ENCODE results near the gene CD46.

The CD46 gene

DNA sequence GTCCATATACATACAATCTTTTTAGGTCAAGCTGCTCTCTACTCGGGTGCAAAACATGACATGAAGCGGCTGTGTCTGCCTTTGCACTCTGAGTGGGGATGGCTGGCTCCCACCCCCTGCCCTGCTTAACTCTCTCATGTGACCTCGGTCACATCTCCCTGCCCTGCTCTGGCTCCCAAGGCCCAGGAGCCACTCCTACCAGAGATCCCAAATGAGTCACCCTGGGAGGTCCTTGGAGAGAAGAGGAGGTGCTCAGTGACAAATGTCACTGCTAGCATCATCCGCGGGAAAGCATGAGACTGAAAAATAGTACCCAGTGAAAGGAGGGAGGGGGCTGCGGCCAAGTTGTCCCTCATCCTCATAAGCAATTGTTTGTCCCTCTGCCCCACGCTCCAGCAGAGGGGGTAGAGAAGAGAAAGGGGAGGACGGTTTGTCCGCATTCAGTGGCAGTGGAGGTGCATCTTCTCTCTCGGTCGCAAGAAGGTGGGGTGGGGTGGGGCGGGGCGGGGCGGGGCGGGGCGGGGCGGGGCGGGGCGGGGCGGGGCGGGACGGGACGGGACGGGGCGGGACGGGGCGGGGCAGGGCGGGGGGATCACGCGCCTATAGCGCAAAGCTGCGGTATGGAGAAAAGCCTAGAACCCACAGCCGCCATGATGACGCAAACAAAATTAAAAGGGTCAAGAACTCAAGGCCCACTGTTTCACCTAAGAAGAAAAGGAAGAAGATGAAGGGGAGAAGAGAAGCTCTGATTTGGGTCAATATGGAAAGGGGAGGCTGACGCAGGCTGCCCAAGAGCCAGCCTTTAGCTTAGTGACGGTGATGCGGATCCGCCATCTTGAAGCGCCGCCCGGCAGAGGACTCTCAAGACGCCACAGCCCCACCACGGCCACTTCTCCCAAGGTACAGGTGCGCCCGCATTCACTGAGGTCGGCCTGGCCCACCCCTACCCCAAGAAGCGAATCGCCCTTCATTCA, 66.2 kb downstream of the CD46 start:
- DNase-seq = no peak

- no peak for DNase-seq
Measured at GRCh38 chr1:207818971-207819451, 67.2 kb downstream of the CD46 start.

DNA sequence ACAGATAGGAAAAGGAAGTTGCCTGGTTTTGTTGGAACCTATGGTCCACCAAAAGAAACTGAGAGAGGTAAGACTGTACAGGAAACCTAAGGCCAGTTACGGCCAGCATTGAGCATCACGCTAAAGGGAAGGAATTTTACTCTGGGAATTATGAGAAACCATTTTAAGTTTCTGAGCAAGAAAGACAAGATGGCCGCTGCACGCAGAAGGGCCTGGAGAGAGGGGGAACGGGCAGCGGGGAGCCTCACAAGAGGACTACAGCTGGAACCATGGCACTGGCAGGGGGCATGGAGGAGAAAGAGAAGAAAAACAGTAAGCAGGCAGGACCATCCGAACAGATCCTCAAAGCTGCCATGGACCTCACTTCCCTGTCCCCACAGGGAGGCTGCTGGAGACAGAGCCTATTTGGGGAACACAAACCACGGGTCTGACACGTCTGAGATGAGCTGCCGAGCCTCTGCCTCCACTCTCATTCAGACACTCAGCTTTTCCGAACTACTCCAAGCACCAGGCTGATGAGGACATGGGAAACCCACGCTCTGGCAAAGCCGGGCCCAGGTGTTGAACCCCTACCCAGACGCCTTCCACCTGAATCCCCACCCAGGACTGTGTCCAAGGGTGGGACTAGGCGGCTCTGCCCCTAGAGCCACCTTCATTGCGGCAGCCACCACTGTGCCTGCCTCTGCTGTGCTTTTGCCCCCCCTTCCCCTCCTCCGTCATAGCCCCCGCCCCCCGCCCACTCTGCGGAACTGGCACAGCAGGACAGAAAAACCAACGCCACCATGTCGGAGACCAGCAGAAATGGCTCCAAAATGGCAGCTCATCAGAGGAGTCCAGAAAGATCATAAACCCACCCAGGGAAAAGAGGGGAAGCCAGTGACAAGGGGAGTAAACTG, 69.0 kb downstream of the CD46 start:
- no peak for DNase-seq

GRCh38 chr1:207821464-207822045, 69.7 kb downstream of the CD46 start:
- DNase-seq = no peak

- DNase-seq = no peak
Measured at GRCh38 chr1:207822124-207822601, 70.3 kb downstream of the CD46 start.

DNA sequence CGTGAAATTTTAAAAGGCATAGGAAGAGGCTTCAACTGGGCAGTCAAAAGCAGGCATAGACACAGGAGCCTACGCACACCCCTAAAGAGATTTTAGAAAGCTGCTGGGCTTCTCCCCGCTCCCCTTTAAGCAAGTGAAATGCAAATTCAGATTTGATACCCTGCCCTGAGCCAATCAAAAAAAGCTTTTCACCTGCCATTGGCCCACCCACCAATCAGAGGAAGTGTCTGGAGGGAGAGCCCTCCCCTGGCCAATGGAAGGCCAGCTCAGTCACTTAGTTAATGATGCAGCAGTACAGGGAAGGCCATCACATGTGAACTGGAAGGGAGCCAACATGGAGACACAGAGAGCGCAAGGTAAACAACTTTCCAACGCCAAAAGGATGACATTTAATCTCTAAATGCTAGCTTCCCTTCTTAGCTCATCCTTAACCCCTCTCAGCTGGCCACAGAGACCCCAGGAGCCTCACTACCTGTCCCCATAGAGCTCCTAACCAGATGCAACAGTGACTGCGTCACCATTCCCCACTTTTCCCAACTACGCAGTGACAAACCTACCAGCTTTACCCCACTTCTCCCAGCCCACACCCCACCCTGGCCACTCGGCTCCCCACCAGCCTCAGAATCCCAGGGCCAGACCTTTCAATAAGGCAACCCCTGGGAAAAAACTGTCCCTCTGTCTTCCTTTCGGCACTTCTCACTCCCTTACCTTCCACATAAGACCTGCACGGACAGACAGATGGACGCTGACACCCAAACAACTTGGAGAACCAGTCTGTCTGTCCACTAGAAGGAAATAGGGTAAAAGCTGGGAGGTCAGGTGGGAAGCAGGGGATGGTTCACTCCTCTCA, 71.0 kb downstream of the CD46 start:
- DNase-seq = peak; percentile 86

DNA sequence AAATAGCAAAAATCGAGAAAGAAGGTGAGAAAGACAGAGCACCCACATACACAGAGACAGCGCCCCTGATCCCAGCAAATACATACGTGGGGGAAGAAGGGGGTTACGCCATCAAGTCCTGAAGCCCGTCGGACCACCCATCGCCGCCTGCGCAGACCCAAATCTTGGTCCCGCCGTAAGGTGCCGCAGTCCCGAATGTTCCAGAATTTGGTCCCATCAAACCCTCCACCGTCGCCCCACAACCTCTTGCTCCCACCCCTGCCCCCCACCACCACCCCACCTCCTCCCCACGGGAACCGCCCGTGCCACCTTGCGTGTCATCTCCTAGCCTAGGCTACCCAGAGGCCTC, 71.7 kb downstream of the CD46 start:
- DNase-seq = no peak

- peak; percentile 94 for DNase-seq
Measured at GRCh38 chr1:207823880-207824566, 72.2 kb downstream of the CD46 start.

DNA sequence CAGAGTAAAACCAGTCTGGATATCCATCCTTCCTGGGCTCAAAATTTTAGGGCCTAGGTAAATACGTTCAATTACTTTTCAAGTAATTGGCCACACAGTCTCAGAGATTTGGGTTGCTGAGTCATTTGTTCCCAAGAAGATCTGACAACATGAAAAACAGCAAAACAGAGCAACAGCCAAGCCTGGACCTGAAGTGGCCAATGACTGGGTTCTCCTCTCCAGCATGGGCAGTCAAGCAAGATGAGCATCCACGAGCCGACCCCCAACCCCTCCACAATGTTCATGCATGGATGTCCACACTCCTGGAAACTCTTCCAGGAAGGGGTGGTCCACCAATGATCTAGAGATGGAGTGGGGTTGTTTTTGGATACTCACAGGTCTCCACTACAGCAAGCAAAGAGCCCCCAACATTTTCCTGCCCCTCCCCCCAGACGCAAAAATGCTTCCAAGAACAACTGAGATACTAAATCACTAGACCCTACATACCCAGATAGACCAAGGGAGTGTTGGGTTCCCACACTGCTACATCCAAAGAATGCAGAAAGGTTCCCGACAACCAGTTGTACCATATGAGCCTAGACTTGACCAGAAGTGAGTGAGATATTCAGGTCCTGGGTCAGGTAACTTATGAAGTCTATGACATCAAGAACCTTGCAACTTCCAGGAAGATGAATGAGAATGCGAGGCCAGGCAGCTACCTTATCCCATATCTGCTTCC, 73.0 kb downstream of the CD46 start:
- DNase-seq = peak; percentile 57

DNA sequence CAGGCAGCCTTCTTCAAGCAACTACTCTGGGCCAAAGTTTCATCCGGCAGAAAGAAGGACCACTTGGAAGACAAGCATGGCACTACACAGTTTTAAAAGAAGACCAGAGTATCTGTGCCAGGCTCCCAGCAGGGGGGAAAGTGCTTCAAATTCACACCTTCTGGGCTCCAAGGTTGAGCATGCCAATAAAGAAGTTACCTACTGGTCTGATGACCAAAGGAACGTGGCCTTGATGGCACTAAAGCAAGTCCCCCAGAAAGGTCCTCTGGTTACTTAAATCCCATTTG, 73.5 kb downstream of the CD46 start:
- DNase-seq = no peak

- peak; percentile 92 for DNase-seq
Measured at GRCh38 chr1:207825719-207826556, 74.1 kb downstream of the CD46 start.

DNA sequence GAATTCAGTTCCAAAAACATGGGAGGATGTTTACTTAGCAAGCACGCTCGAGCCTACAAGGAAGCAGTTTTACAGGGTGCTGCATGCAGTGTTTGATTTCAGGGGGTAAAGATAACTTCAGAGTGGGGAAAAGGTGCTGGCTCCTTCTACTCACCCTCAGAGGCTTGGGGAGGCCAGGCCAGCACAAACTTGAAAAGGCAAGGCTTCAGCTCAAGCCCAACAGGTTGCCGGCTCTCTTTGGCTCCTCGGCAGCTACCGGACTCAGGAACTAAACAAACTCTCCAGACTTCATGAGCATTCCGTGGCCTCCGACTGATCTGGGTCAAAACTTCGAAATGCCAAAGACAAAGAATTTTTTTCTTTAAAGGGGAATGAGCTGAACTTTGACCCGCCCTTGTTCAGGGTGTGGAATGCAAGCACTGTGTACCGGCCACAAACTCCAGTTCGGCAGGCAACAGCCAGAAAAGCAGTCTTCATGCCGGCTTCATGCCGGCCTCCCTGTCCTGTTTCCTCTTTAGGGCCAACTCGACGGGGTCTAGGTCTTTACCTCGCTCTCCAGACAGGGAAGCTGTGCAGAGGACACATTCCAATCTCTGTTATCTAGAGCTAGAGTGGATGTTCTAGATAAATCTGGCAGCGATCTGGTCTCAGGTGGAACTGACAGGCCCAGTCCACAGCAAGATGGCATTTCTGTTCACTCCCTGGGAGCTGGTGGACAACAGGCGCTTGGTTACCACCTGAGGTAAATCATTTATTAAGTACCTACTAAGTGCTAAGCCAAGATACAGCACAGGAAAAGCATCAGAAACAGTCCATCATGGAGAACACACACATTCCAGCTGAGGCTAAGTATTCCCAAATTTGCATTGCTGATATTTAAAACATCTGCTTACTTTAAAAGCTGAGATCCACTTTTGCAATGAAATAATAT, 75.0 kb downstream of the CD46 start:
- DNase-seq = no peak

DNA sequence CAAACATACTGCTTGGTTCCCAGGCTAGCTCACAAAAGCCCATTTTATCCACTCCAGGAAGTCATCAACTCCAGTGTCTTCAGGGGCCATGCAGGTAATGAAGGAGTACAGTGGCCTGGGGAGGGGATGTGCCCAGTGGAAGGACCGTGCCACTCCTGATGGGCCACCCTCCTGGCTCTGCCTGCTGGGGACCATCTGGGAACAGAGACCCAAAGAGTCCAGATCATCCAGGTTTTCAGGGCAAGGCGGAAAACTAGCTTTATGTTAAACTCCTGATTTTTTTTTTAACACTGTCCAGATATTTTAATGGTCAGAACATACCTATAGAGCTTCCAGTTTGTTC, 75.6 kb downstream of the CD46 start:
- DNase-seq = no peak

DNA sequence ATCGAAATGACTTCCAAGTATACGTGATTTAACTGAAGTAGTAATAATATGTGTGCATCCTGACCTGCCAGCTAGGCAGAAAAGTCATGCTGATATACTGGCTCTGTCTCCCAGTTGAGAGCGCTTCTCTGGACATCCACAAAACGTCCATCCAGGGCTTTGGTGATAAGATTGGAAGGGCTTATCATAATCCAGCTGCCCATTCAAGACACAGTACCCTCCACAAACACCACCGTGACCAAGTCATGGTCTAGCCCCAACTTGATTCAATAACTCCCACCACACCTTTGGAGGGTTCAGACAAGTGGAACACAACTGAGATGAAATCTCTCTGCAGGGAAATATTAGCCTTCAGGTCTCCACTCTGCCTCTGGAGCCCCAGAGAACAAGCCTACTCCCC, 76.2 kb downstream of the CD46 start:
- no peak for DNase-seq

- DNase-seq = peak; percentile 66
Measured at GRCh38 chr1:207828485-207829158, 76.8 kb downstream of the CD46 start.

GRCh38 chr1:207829576-207829975, 77.7 kb downstream of the CD46 start:
- no peak for DNase-seq

- no peak for DNase-seq
Measured at GRCh38 chr1:207830788-207831187, 78.9 kb downstream of the CD46 start.

Data from CD4-positive, alpha-beta T cell treated with Interleukin-4 for 4 hours (primary cell).